H1 (cell line): Measurements from ENCODE around the gene WDR37. TPM values are rescaled to one million over a fixed set of nuclear protein-coding genes. Genes with fewer than 3 reads are reported as not detected.
A peak's percentile ranks its signal among the peaks of the same experiment; 100 is the strongest.

Experiments used
- BCL11A ChIP-seq, 2 experiments: IDR thresholded peaks; one replicate each; pipeline ENCODE4 v1.6.1; 2011; ENCODE audit warnings: low read depth in 2 of 2, low read length in 2 of 2, mild to moderate bottlenecking in 2 of 2
- CEBPB ChIP-seq: IDR thresholded peaks from 2 replicates; pipeline ENCODE4 v1.6.1; 2012; ENCODE audit warnings: low read depth, low read length
- CREB1 ChIP-seq: IDR thresholded peaks from 2 replicates; pipeline ENCODE4 v1.6.1; 2012; ENCODE audit warnings: inconsistent platforms
- KDM1A ChIP-seq: fragments of 200-600, 300-600 bp; sonication (generic); IDR thresholded peaks from 2 replicates; pipeline ENCODE4 v1.7.1; 2016; ENCODE audit warnings: mild to moderate bottlenecking, low read length, borderline replicate concordance
- NRF1 ChIP-seq: IDR thresholded peaks from 2 replicates; pipeline ENCODE4 v1.6.1; 2011; ENCODE audit warnings: mild to moderate bottlenecking, low read depth, low read length, improper control_type of control experiment
- PHF8 ChIP-seq: fragments of 200-600 bp; sonication (generic); conservative IDR thresholded peaks from 2 replicates; pipeline ENCODE4 v1.7.1; 2012; ENCODE audit warnings: low read depth, mild to moderate bottlenecking, inconsistent platforms, low read length, moderate library complexity
- POLR2A ChIP-seq, 2 experiments: IDR thresholded peaks; 1 replicate in 1 of 2; 2 replicates in 1 of 2; pipeline ENCODE4 v1.6.1; 2011; ENCODE audit warnings: low read depth in 2 of 2, low read length in 2 of 2, mild to moderate bottlenecking in 2 of 2; ENCODE audit errors: control extremely low read depth in 1 of 2
- SAP30 ChIP-seq: fragments of 300-600 bp; sonication (generic); IDR thresholded peaks from 2 replicates; pipeline ENCODE4 v1.7.1; 2012; ENCODE audit warnings: low read length, moderate library complexity, mild to moderate bottlenecking, inconsistent platforms; ENCODE audit not compliant: insufficient read depth, insufficient replicate concordance
- SP1 ChIP-seq: IDR thresholded peaks from 2 replicates; pipeline ENCODE4 v1.6.1; 2011; ENCODE audit warnings: low read depth, low read length
- TAF1 ChIP-seq: IDR thresholded peaks from 2 replicates; pipeline ENCODE4 v1.6.1; 2011; ENCODE audit warnings: mild to moderate bottlenecking, low read depth, low read length
- polyA plus RNA-seq, 7 experiments: library from polyadenylated mRNA; depleted of rRNA in 3 of 7; stranded (reverse) in 5 of 7; unstranded in 2 of 7; fragments of >200 nt in 5 of 7; fragments of 200-250 nt in 2 of 7; gene quantifications; 1 replicate in 5 of 7; 2 replicates in 1 of 7; 4 replicates in 1 of 7; pipeline versions ENCODE4 v1.2.1 to v1.2.3, GENCODE V29; 2011 to 2013; ENCODE audit warnings: missing spikeins in 2 of 7, mixed read lengths in 2 of 7
- total RNA-seq: library from RNA; stranded (reverse); fragmentation: NEBNext Ultra II Directional; extraction: Animal tissue kit (Norgen Biotek cat#: 25700); gene quantifications from 2 replicates; pipeline ENCODE4 v1.2.1, GENCODE V29; 2021
- TF ChIP-seq, protein P1 (sequence below): IDR thresholded peaks from 2 replicates; pipeline ENCODE4 v1.6.1; 2011; ENCODE audit warnings: low read length, improper control_type of control experiment
- TF ChIP-seq, protein P2 (sequence below): IDR thresholded peaks from 2 replicates; pipeline ENCODE4 v1.6.1; 2011; ENCODE audit warnings: low read depth, mild to moderate bottlenecking, low read length; ENCODE audit not compliant: insufficient read depth

Gene WDR37
- total and polyA plus RNA-seq, 2 of the 8 experiments (the other 6 are each of a cell fraction or from before 2014, with no cell fraction given) = 9.6 to 12.0 TPM

DNA sequence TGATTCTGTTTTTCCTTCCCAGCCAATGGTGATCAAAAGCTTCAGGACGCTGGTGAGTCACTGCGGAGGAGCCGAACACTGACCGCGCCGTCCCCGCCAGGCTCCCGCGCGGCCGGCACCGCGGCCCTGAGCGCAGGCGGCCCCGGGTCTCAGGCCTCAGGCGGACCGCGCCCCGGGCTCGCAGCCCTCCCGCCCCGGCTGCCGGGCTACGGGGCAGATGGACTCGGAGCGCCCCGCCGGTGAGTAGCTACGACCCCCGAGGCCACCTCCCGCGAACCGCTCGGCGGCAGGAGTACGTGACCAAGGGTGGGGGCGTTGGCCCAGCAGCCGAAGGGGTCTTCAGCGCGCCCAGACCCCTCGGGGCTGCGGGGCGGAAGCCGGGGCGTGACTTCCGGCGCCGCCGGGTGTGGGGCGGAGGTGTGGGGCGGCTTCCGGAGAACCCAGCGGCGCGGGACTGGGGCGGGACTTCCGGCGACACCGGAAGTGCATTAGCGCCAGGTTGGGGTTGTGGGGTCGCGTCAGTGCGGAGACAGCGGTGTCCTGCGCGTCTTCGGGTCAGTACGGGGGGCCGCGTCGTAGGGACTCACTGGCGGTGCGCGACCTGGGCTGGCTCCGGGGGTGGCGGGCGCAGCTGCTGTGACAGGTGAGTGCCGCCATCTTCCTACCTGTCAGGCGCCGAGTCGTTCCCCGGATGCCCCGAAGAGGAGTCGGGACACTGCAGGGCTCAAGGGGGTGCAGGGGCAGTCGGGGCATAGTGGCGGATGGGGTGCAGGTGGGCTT lies at the start of gene WDR37 (continued):
- TF ChIP-seq PHF8 = peak; percentile 90
- no peak for TF ChIP-seq KDM1A
- TF ChIP-seq, protein P1, sequence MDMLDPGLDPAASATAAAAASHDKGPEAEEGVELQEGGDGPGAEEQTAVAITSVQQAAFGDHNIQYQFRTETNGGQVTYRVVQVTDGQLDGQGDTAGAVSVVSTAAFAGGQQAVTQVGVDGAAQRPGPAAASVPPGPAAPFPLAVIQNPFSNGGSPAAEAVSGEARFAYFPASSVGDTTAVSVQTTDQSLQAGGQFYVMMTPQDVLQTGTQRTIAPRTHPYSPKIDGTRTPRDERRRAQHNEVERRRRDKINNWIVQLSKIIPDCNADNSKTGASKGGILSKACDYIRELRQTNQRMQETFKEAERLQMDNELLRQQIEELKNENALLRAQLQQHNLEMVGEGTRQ = no peak
- peak; percentile 48 to 79 for TF ChIP-seq POLR2A (IDR thresholded peaks at IDR 0.05; ENCODE audit: control extremely low read depth in 1 of 2, low read depth in 2 of 2, low read length in 2 of 2)
- no peak for TF ChIP-seq BCL11A (IDR thresholded peaks at IDR 0.05; ENCODE audit: low read depth in 2 of 2, low read length in 2 of 2)
- no peak for TF ChIP-seq CEBPB
- TF ChIP-seq NRF1 = no peak
- no peak for TF ChIP-seq SP1
- TF ChIP-seq, protein P2, sequence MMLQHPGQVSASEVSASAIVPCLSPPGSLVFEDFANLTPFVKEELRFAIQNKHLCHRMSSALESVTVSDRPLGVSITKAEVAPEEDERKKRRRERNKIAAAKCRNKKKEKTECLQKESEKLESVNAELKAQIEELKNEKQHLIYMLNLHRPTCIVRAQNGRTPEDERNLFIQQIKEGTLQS = no peak
- TF ChIP-seq TAF1 = 0 out of 2 replicates have a peak, but pooled peaks have one; percentile 62
- TF ChIP-seq SAP30 = no peak
- TF ChIP-seq CREB1 = peak; percentile 79
